Stimulated activated CD4-positive, alpha-beta T cell treated with anti-CD3 and anti-CD28 coated beads, Interleukin-15, amount 100 ng/mL, for 1 hour (primary cell): ENCODE data around the gene APOBEC3A.
"Not testable (repeated sequence)": the region's sequence is repeated elsewhere in the genome, so short reads cannot be mapped to it uniquely, and the experiment has no call there.

ENCODE experiments used
- DNase-seq, 2 donors: peaks; one replicate each; pipeline ENCODE4 v3.0.0-alpha.2; 2020; ENCODE audit warnings: low read depth in 1 of 2, low spot score in 1 of 2

The APOBEC3A gene

GRCh38 chr22:38942702-38943101 is 14.7 kb upstream of the APOBEC3A start:
- no peak for DNase-seq

- no peak for DNase-seq
Observed at GRCh38 chr22:38943201-38943600, 14.2 kb upstream of the APOBEC3A start.

GRCh38 chr22:38943882-38944281 is 13.5 kb upstream of the APOBEC3A start:
- no peak for DNase-seq

- DNase-seq, result no peak
Observed at GRCh38 chr22:38944653-38945052, 12.8 kb upstream of the APOBEC3A start.

- not testable (repeated sequence) for DNase-seq
Observed at GRCh38 chr22:38945706-38946338, 11.6 kb upstream of the APOBEC3A start.

GRCh38 chr22:38946771-38947170 is 10.6 kb upstream of the APOBEC3A start:
- no peak for DNase-seq

GRCh38 chr22:38947321-38948140 is 9.9 kb upstream of the APOBEC3A start:
- DNase-seq, result no peak

GRCh38 chr22:38948181-38948940 is 9.0 kb upstream of the APOBEC3A start:
- DNase-seq, result no peak

GRCh38 chr22:38949889-38950405 is 7.5 kb upstream of the APOBEC3A start:
- no peak for DNase-seq

GRCh38 chr22:38950527-38951295 is 6.7 kb upstream of the APOBEC3A start:
- no peak for DNase-seq

GRCh38 chr22:38951734-38952133 is 5.7 kb upstream of the APOBEC3A start:
- no peak for DNase-seq

- no peak for DNase-seq
Observed at GRCh38 chr22:38952281-38952993, 5.0 kb upstream of the APOBEC3A start.

GRCh38 chr22:38953091-38953490 is 4.3 kb upstream of the APOBEC3A start:
- DNase-seq, result no peak

- DNase-seq, result peak in 1 of 2 donors; percentile 37
Observed at GRCh38 chr22:38953577-38954413, 3.6 kb upstream of the APOBEC3A start.

GRCh38 chr22:38954414-38955043 is 2.9 kb upstream of the APOBEC3A start:
- DNase-seq, result no peak

GRCh38 chr22:38955250-38955905 is 2.0 kb upstream of the APOBEC3A start:
- no peak for DNase-seq

GRCh38 chr22:38955926-38956325 is 1.5 kb upstream of the APOBEC3A start:
- DNase-seq, result no peak

GRCh38 chr22:38956551-38956950 is 858 bp upstream of the APOBEC3A start:
- no peak for DNase-seq
